Stimulated activated CD8-positive, alpha-beta memory T cell treated with anti-CD3 and anti-CD28 coated beads, Interleukin-7, amount 100 ng/mL, for 4 hours (primary cell): Measurements from ENCODE around the gene RGL1.

Source experiments
- DNase-seq, 2 donors: peaks; one replicate each; pipeline ENCODE4 v3.0.0-alpha.2; 2020; ENCODE audit warnings: low read depth in 2 of 2

The RGL1 gene

DNA sequence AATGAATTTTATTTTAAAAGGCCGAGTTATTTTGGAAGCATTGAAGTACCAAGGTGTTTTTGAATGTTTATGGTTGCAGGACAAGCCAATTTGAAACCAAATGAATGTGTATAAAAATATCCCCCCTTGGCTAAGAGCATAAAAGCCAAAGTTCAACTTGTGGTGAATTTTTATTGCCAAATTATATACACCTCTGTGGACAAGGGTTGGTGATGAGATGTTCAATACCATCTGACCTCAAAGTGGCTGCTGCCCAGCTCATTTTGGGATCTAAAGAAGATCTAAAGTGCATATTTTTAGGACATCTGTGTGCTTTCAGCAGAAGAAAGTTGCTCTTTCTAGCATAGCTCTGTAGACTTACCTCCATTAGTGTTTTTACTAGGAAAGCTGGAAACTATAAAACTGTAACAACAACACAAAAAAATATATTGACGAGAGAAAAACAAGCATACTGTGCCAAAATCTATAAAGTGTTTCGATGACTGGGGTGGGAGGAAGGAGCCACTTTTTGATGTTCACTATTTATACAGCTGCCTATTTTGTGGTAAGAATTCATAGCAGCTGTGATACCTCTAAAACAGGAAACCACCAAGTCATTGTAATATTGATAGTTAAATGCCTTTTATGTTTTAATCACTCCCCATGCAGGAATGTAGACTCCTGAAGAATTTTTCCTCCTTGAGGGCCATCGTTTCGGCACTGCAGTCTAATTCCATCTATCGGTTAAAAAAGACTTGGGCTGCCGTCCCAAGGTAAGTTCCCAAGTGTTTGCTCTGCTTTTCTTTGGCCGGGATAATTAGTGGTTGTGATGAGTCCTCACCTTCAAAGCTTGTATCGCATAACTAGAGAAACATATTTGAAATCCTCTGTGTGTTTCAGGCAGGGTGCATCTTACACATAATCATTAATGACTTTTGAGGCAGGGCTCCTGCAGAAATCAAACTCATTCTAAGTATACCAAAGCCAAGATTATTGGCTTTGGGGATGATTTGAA is 83.2 kb downstream of the RGL1 start:
- DNase-seq, result no peak

- DNase-seq, result no peak
Observed at GRCh38 chr1:183889095-183889494, 84.2 kb downstream of the RGL1 start.

DNA sequence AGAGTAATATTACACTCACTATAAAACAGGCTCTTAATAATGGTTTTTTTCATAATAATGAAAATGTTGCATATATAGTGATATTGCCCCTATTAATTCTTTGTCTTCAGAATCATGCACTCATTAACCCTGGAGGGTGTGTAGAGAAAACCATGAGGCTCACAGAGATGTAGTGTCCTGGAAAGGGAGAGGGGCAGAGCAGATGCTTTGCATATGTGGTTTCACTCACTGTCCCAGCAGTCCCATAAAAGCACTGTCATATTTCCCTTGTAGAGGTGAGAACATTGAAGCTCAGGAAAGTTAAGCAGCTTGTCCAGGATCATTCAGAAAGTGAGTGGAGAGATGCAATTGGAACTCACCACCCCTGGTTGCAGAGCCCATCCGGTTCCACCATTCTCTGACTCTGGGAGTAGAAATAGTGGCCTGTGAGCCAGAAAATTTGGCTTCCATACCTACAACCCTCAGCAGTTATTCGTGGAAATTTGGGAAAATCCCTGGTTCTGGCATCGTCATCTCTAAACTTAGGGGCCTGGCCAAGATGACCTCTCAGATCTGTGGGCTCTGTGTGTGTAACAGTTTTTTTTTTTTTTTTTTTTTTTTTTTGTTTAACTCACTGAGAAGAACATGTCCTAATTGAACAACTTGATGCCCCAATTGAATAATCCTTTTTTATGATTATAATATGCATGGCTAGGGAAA is 86.4 kb downstream of the RGL1 start:
- no peak for DNase-seq

- DNase-seq, result no peak
Observed at GRCh38 chr1:183892351-183892793, 87.5 kb downstream of the RGL1 start.

GRCh38 chr1:183893561-183894289 is 88.8 kb downstream of the RGL1 start:
- no peak for DNase-seq

DNA sequence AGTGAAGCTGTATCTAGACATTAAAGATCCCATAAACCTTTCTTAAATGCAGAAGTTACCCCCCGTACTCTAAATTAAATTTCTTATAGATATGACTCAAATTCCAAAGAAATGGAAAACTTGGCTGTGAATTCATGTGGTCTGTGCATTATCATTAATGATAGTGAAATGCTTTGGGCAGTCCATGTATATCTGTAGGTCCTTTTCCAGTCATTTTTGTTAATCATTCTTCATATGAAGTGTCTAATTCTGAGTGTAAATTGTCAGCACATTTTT is 89.3 kb downstream of the RGL1 start:
- DNase-seq, result no peak

- no peak for DNase-seq
Observed at GRCh38 chr1:183896466-183897048, 91.6 kb downstream of the RGL1 start.

- DNase-seq, result no peak
Observed at GRCh38 chr1:183898001-183898396, 93.1 kb downstream of the RGL1 start.

GRCh38 chr1:183898610-183899009 is 93.7 kb downstream of the RGL1 start:
- DNase-seq, result no peak

DNA sequence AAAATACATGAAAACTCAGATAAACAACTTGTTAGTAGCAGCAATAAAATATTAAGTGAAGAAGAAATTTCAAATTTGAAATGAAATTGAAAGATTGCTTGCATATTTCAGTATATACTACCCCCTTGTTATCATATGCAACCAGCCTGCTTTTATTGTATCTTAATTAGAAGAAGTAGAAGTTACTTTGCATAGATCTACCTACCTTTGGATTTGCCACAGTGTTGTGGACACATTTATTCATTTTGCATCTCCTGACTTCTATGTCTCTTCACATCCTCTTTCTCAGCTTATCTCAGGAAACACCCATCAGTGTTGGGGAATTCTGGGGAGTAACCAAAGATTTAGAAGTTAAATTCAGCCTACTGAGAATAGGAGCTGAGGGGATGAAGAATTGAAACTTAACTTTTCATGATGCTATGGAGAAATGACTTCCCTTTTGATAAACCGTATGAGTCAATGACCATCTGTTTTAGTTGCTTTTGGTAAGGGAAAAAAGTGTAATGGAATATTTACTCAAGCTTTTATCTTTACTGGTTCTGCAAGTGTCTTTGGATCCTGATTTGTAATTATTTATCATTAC is 96.9 kb downstream of the RGL1 start:
- DNase-seq, result no peak

- no peak for DNase-seq
Observed at GRCh38 chr1:183903101-183903500, 98.2 kb downstream of the RGL1 start.

DNA sequence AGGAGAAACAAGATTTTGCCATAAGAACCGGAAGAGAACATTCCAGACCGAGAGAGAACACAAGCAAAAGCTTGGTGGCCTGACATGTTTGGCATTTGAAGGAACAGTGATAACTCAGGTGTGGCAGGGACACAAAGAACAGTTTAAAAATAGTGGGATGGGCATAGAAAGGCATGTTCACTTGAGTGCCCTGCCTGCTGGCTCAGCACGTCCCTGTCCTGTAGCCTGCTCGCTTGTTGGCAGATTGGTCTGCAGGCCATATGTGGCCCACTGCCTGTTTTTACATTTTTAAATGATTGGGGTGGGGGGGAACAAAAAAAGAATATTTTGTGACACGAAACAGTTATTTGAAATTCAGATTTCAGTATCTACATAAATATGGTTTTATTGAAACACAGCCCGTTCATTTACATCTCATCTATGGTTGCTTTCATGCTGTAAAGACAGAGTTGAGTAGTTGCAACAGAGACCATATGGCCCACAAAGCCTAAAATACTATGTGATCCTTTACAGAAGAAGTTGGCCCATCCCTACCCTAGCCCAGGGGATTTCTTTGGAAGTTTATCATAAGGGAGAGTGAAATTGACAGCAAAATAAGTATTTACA is 100.7 kb downstream of the RGL1 start:
- no peak for DNase-seq

GRCh38 chr1:183907070-183907469 is 102.2 kb downstream of the RGL1 start:
- DNase-seq, result no peak

DNA sequence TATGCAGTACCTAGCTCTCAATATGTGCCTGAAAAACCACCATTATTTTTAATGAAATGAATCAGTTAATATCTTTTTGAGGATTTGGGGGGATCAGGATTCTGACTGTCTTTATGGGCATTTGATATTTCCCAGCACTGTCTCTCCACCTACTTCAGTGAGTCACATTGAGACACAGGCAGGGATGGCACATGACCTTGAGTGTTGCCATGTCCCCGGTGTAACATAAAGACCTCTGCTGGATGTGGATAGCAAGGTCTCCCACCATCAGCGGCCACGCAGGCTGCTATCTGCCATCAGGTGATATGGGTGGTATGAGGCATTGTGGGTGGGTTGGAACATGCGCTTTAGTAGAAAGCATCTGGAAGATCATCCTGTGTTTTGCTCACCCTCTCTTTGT is 103.2 kb downstream of the RGL1 start:
- no peak for DNase-seq

DNA sequence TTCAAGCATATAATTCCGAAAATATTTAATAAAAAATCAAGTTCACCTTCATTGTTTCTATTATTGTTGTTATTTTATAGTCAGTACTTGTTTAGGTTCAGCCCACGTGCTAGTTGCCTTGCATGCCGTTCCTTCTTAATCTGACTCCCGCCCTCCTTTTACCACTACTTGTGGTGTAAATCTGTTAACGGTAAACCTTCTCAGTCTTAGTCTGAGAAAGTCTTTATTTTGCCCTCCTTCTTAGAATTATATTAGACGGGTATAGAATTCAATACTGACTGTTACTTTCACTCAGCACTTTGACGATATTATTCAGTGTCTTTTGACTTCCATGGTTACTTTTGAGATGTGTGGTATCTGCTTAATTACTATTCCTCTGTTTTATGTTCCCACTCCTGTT is 104.8 kb downstream of the RGL1 start:
- DNase-seq, result no peak

DNA sequence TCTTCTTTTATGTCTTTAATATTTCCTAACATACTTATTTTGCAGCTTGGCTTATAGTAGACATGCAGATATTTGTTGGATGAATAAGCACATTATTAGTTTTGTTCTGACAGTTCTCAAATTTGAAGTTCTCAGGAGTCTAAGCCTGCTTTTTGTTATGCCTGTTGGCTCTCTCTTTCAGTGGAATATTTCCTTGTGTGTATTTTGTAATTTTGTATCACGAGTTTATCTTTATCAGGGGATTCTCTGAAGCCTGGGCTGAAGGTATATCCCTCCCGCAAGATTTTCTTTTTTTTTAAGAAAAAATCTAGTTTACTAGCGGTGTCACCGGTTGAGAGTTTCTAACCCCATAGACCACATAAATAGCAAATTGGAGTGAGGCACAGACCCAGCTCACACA is 105.9 kb downstream of the RGL1 start:
- no peak for DNase-seq

DNA sequence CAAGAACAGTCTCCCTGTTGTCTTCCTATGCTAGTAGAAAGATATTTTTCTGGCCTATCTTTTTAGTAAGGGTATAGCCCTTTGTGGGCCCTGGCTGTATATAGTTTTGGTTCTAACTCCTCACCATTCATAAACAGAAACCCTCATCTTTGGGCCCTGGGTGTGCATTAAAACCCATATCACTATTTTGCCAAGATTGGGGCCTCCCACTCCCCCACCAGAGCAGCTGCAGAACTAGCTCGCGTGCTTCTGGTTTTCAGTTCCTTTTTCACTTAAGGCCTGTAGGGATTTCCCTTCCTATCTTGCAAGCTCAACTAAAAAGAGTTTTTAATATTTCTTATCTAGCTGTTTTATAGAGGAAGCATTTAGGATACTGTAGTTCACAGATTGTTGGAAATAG is 106.4 kb downstream of the RGL1 start:
- no peak for DNase-seq

GRCh38 chr1:183912265-183912886 is 107.5 kb downstream of the RGL1 start:
- DNase-seq, result no peak

GRCh38 chr1:183913567-183913993 is 108.7 kb downstream of the RGL1 start:
- no peak for DNase-seq

GRCh38 chr1:183914276-183914675 is 109.4 kb downstream of the RGL1 start:
- DNase-seq, result no peak

GRCh38 chr1:183914891-183915290 is 110.0 kb downstream of the RGL1 start:
- DNase-seq, result no peak
